Measurements from ENCODE around the gene NDUFB10. TPM values are rescaled to one million over a fixed set of nuclear protein-coding genes. Genes with fewer than 3 reads are reported as not detected.

NDUFB10 gene
- total and polyA plus RNA-seq, 2 experiments from 2014 or later, result 244 to 495 TPM

GRCh38 chr16:1914988-1915387 is 44.4 kb upstream of the NDUFB10 start:
- Mint-ChIP-seq H3K9me3 (no peaks in the 10 kb centered on the region), H3K4me3 (no peak overlapping the region), H3K36me3 (ENCODE audit: low read depth) (no peaks in the 10 kb centered on the region), H3K4me1 (peaks cover 20% of the 10 kb centered on the region), H3K27ac (no peak overlapping the region), H3K27me3 (ENCODE audit: insufficient read depth, low read depth, poor library complexity) (peaks cover 55% of the 10 kb centered on the region)
- DNase-seq (ENCODE audit: low spot score) (no peak), ATAC-seq (no peak)
- peaks cover 18% of the 10 kb centered on the region; the same call in 1 of the 2 replicates for H3K4me1 ChIP-seq (ENCODE audit: insufficient read depth)
- peaks cover 46% of the 10 kb centered on the region for H3K27me3 ChIP-seq (ENCODE audit: insufficient read depth)
- H3K4me2 ChIP-seq, result no peak overlapping the region
- no peak overlapping the region for H2AFZ ChIP-seq
- no peaks in the 10 kb centered on the region for H3K9me2 ChIP-seq (ENCODE audit: insufficient read depth)
- H3K36me3 ChIP-seq (ENCODE audit: insufficient read depth), result no peaks in the 10 kb centered on the region
- no peaks in the 10 kb centered on the region for H3K79me2 ChIP-seq (replicated peaks; ENCODE audit: insufficient read depth)
- no peaks in the 10 kb centered on the region for H3F3A ChIP-seq (replicated peaks; ENCODE audit: low read depth)
- H4K20me1 ChIP-seq (replicated peaks; ENCODE audit: insufficient read depth), result no peaks in the 10 kb centered on the region
- no peak for TF ChIP-seq ZNF331 (CRISPR knock-in tag; IDR thresholded peaks at IDR 0.05; ENCODE audit: low read depth)
- TF ChIP-seq REST (IDR thresholded peaks at IDR 0.05; ENCODE audit: unreplicated experiment), result no peak
- TF ChIP-seq ZNF462 (CRISPR knock-in tag; IDR thresholded peaks at IDR 0.05), result no peak
- TF ChIP-seq ETS1 (IDR thresholded peaks at IDR 0.05), result no peak
- no peak for TF ChIP-seq NANOG (IDR thresholded peaks at IDR 0.05; ENCODE audit: borderline replicate concordance)
- no peak for TF ChIP-seq EZH2phosphoT487 (IDR thresholded peaks at IDR 0.05; ENCODE audit: unreplicated experiment)
- no peak for TF ChIP-seq POLR2AphosphoS5 (IDR thresholded peaks at IDR 0.05; ENCODE audit: low read depth)
- TF ChIP-seq JUNB (IDR thresholded peaks at IDR 0.05; ENCODE audit: unreplicated experiment), result no peak
- TF ChIP-seq EZH2 (IDR thresholded peaks at IDR 0.05; ENCODE audit: low read depth, unreplicated experiment), result no peak
- no peak for TF ChIP-seq STAT1 (IDR thresholded peaks at IDR 0.05; ENCODE audit: unreplicated experiment)
- TF ChIP-seq CREB1 (CRISPR knock-in tag; IDR thresholded peaks at IDR 0.05; ENCODE audit: low read depth), result no peak
- TF ChIP-seq CTCF (conservative IDR thresholded peaks at IDR 0.05; ENCODE audit: low read depth in 2 of 2), result no peak
- no peak for TF ChIP-seq ZNF114 (CRISPR knock-in tag; IDR thresholded peaks at IDR 0.05)
- H3K4me3 ChIP-seq, result no peak overlapping the region
- no peak overlapping the region for H3K27ac ChIP-seq (ENCODE audit: low read depth)
